Dendritic cell treated with granulocyte-macrophage colony-stimulating factor and Interleukin-4, amounts not matched to agents 40 ng/mL and 50 ng/mL, for 4 days (primary cell): ENCODE measurements around the gene TNS4.

ENCODE experiments used
- H3K27ac Mint-ChIP-seq: one replicate; pipeline ENCODE4 v1.8.0; 2022; ENCODE audit warnings: mild to moderate bottlenecking, mixed read lengths
- H3K27me3 Mint-ChIP-seq: one replicate; pipeline ENCODE4 v1.8.0; 2022; ENCODE audit warnings: mild to moderate bottlenecking, mixed read lengths
- H3K36me3 Mint-ChIP-seq: one replicate; pipeline ENCODE4 v1.8.0; 2022; ENCODE audit warnings: low read depth, mixed read lengths
- H3K4me1 Mint-ChIP-seq: one replicate; pipeline ENCODE4 v1.8.0; 2022; ENCODE audit warnings: low read depth, mixed read lengths
- H3K4me3 Mint-ChIP-seq: one replicate; pipeline ENCODE4 v1.8.0; 2022; ENCODE audit warnings: mild to moderate bottlenecking, moderate library complexity, mixed read lengths
- H3K9me3 Mint-ChIP-seq: one replicate; pipeline ENCODE4 v1.8.0; 2022; ENCODE audit warnings: mixed read lengths
- intact Hi-C: fragments of 100-400 bp; cut with micrococcal nuclease; formaldehyde crosslinking; loops from one replicate; pipeline ENCODE4 v1.15.0; 2022

The TNS4 gene

DNA sequence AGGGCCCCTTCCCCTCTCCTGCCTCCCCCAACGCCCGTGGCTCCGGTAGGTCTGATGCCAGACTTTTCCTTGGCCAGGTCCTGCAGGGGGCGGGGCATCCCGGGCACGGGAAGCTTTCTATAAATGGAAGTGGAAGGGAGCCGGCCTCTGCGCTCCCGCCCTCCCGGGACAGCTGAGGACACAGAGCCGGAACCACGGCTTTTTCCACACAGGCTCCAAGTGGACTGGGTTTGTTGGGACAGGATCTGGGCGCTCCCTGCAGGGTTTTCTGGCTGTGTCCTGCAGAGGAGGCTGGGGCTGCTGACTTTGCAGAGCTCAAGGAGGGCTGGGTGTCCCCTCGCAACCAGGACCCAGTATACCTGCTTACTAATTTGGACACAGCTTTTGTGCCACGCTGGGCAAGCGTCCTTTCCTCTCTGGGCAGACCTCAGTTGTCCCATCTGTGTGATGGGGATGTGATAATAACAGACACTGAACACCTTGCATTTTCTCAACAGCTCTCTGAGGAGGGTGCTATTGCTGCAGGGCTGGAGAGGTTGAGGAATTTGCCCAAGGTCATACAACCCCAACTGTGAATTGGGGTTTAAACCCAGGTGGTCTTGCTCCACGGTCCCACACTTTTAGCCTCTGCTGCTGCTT lies 1.8 kb downstream of the TNS4 start:
- Mint-ChIP-seq H3K4me3 (no peak overlapping the region), H3K9me3 (no peaks in the 10 kb centered on the region), H3K36me3 (no peaks in the 10 kb centered on the region), H3K4me1 (peaks cover 6% of the 10 kb centered on the region), H3K27ac (no peak overlapping the region), H3K27me3 (peaks cover 57% of the 10 kb centered on the region)
- intact Hi-C loops: no loop called here

DNA sequence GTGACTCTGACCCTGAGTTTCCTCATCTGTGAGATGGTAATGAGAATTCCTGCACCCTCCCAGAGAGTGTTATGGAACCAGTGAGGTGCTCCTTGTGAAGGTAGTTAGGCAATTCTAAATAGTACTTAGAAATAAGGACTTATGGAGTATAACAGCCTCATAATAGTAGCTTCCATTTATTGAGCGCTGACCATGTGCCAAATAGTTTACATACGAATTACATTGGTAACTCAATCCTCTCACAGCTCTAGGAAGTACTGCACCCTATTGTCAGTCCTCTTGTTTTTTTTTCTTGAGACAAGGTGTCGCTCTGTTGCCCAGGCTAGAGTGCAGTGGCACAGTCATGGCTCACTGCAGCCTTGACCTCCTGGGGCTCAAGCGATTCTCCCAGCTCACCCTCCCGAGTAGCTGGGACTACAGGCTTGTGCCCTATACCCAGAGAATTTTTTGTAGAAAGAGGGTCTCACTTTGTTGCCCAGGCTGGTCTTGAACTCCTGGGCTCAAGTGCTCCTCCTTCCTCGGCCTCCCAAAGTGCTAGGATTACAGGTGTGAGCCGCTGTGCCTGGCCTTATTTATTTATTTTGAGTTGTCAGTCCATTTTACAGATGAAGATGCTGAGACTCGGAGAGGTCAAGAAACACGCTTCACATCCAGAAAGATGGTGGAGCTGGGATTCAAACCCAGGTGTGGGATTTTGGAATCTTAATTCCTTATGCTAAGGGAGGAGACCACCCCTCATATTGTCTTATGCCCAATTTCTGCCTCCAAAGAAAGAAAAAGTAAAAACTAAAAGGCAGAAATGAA lies 2.9 kb downstream of the TNS4 start:
- Mint-ChIP-seq H3K27ac (no peak overlapping the region), H3K4me1 (peaks cover 6% of the 10 kb centered on the region), H3K36me3 (no peaks in the 10 kb centered on the region), H3K9me3 (no peaks in the 10 kb centered on the region), H3K27me3 (peaks cover 53% of the 10 kb centered on the region), H3K4me3 (no peak overlapping the region)
- intact Hi-C loops: no loop called here

DNA sequence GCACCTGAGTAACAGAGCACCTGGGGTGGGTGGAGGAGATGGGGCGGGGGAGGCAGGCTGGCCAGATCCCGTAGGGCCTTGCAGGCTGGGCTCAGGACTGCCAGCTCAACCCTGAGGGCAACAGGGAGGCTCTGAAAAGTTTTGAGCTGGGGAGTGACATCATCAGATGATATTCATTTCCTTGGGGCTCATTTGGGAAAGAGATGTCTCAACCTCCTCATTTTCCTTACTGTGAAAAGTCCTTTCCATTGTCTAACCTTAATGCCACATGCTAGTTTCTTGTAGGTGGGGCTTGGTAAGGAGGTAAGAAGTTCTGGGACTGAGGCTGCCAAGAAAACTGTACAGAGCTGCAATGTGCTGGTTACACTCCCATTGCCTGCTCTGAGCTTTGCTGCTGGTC lies 3.7 kb downstream of the TNS4 start:
- H3K27me3 Mint-ChIP-seq: peaks cover 53% of the 10 kb centered on the region
- H3K36me3 Mint-ChIP-seq: no peaks in the 10 kb centered on the region
- H3K27ac Mint-ChIP-seq: no peak overlapping the region
- H3K4me1 Mint-ChIP-seq: peaks cover 6% of the 10 kb centered on the region
- intact Hi-C loops: no loop called here
- no peak overlapping the region for H3K4me3 Mint-ChIP-seq
- H3K9me3 Mint-ChIP-seq: no peaks in the 10 kb centered on the region

DNA sequence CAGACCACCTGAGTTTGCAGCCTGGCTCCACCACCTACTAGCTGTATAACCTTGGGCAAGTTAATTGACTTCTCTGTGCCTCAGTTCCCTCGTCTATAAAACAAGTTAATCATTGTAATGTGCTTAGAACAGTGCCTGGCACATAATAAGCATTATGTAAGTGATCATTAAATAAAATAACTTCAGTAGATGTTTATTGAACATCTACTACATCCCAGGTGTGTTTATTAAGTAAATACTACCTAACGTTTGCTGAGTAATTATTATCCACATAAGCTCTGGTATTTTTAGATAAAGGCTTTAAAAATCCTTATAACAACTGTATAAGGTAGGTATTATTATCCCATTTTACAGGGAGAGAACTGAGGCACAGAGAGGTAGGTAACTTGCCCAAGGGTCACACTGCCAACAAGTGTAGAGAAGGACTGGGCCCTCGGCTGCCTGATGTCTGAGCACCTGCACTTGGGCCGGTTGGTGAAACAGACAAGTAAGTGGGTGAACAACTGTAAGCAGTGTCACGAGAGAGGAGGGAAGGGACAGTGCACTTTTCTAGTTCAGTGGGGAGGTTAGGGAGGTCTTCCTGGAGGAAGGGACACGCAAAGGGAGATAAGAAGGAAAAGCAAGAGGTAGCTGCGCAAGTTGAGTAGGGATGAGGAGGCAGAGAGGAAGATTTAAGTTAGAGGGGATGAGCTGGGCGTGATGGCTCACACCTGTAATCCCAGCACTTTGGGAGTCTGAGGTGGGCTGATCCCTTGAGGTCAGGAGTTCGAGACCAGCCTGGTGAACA lies 4.6 kb downstream of the TNS4 start:
- Mint-ChIP-seq H3K4me1 (peaks cover 6% of the 10 kb centered on the region), H3K9me3 (no peaks in the 10 kb centered on the region), H3K36me3 (no peaks in the 10 kb centered on the region), H3K27ac (no peak overlapping the region), H3K4me3 (no peak overlapping the region), H3K27me3 (peaks cover 46% of the 10 kb centered on the region)
- intact Hi-C loops: no loop called here

DNA sequence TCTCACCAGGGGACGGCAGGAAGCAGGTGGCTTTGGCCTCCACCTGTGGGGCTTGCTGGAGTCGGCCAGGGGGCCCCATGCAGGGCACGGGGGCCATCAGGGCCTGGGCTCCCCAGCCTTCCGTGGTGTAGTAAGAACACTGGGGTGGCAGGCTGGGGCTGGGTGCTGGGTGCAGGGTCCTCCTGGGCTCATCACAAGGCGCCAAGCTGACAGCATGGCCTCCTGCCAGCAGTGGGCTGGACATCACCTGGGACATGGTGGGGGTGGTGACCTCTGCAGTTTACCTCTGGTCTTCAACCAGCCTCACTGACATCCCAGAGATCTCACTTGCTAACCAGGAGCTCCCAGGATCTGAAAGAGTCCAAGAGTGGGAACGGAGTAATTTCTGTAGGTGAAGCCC lies 5.3 kb downstream of the TNS4 start:
- intact Hi-C loops: no loop called here
- H3K27ac Mint-ChIP-seq: no peak overlapping the region
- no peaks in the 10 kb centered on the region for H3K36me3 Mint-ChIP-seq
- peaks cover 6% of the 10 kb centered on the region for H3K4me1 Mint-ChIP-seq
- peaks cover 43% of the 10 kb centered on the region for H3K27me3 Mint-ChIP-seq
- H3K9me3 Mint-ChIP-seq: no peaks in the 10 kb centered on the region
- no peak overlapping the region for H3K4me3 Mint-ChIP-seq

DNA sequence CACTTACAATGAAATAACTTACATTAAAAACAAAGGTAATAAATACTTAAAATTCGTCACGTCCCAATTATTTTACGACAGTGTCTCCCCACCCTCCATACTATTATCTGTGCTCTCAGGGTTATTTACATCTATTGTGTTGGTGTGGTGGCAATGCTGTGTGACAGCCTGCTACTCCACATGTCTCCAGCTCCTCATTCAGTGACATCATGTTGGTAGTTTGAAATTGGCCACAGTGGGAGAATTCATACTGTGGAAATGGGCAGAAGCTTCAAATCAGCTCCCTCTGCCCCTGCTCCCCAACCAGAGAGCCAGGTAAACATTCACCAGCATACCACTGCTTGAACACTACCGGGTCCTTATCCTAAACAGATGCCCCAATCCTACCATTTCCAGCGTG lies 6.3 kb downstream of the TNS4 start:
- peaks cover 6% of the 10 kb centered on the region for H3K4me1 Mint-ChIP-seq
- no peaks in the 10 kb centered on the region for H3K9me3 Mint-ChIP-seq
- no peaks in the 10 kb centered on the region for H3K36me3 Mint-ChIP-seq
- peaks cover 43% of the 10 kb centered on the region for H3K27me3 Mint-ChIP-seq
- H3K27ac Mint-ChIP-seq: no peak overlapping the region
- intact Hi-C loops: no loop called here
- no peak overlapping the region for H3K4me3 Mint-ChIP-seq

DNA sequence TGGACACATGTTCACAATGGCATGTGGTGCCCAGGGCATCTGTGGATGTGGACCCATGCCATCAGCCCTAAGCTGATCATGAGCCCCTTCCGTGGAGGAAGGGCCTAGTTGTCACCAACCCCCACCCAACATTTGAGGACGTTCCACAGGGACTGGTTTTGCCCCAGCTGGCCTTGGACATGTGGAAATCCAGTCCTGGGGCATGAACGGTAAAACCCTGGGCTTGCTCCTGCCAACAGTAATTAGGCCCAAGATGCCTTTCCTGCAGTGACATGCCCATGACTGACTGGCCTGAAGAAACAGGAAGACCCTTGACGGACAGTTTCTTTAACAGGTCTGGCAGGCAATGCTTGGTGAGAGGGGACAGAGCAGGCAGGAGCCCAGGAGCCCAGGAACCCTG lies 7.7 kb downstream of the TNS4 start:
- Mint-ChIP-seq H3K36me3 (no peaks in the 10 kb centered on the region), H3K27me3 (peaks cover 31% of the 10 kb centered on the region), H3K27ac (no peak overlapping the region), H3K9me3 (no peaks in the 10 kb centered on the region), H3K4me3 (no peak overlapping the region), H3K4me1 (no peaks in the 10 kb centered on the region)
- intact Hi-C loops: no loop called here

DNA sequence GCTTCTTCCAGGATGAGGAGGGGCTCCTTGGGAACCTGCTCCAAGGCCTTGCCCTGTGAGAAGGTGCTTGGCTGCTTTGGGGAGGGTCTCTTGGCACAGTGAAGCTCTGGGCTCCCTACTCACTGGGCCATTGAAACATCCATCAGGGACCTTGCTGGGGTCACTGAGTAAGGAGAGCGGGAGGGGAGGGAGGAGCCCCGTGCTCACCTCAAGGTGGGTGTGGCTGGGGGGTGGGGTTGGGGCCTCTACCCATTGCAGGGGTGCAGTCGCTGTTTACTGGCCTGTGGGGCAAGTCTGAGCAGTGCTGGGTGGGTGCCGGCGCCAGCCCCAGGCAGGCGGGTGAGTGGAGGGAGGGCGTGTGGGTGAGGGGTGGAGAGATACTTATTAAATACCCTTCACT lies 9.9 kb downstream of the TNS4 start:
- H3K27ac Mint-ChIP-seq: no peak overlapping the region
- intact Hi-C loops: no loop called here
- no peaks in the 10 kb centered on the region for H3K36me3 Mint-ChIP-seq
- H3K4me3 Mint-ChIP-seq: no peak overlapping the region
- peaks cover 26% of the 10 kb centered on the region for H3K27me3 Mint-ChIP-seq
- no peaks in the 10 kb centered on the region for H3K9me3 Mint-ChIP-seq
- peaks cover 8% of the 10 kb centered on the region for H3K4me1 Mint-ChIP-seq

DNA sequence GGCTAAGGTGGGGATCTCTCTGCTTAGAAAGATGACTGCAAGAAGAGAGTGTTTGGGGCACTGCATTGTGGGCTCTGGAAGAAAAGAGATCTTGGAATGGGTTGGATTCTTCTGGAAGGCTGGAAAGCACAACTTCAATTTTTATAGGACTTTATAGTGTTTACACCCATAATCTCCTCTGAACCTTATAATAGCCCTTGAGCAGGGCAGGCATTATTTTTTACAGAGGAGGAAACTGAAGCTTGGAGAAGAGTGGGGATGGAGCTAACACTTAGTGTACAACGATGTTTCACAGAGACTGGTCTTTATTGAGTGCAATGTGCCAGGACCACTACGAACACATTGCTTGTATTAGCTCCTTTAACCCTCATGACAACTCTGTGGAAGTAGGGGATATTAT lies 10.4 kb downstream of the TNS4 start:
- Mint-ChIP-seq H3K4me3 (no peak overlapping the region), H3K27ac (no peak overlapping the region), H3K27me3 (peaks cover 30% of the 10 kb centered on the region), H3K36me3 (no peaks in the 10 kb centered on the region), H3K4me1 (peaks cover 13% of the 10 kb centered on the region), H3K9me3 (no peaks in the 10 kb centered on the region)
- intact Hi-C loops: no loop called here

DNA sequence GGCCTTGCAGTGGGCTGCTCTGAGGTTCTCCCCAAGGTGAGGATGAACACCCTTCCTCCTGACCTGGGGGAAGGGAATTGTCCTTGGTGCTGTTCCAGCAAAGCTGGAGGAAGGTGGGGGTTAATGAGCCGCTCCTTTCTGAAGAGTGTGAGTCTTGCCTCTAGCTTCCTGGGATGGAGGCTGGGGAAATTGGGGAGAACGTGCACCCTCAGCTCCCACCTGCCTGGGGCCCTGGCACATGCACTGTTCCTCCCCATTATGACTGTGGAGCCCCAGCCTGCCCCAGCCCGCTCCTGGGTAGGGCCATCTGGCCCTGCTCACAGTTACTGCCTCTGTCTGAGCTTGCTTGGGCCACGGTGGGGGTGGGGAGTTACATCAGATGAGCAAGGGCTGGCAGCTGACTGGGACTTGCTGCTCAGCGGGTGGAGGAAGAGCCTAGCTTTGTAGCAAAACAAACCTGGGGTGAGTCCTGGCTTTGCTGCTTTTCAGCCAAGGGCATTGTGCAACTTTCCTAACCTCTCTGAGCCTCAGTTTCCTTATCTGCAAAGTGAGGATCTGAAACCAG lies 11.1 kb downstream of the TNS4 start:
- no peak overlapping the region for H3K4me3 Mint-ChIP-seq
- no peaks in the 10 kb centered on the region for H3K36me3 Mint-ChIP-seq
- H3K27ac Mint-ChIP-seq: no peak overlapping the region
- H3K9me3 Mint-ChIP-seq: no peaks in the 10 kb centered on the region
- peaks cover 34% of the 10 kb centered on the region for H3K27me3 Mint-ChIP-seq
- intact Hi-C loops: no loop called here
- peaks cover 14% of the 10 kb centered on the region for H3K4me1 Mint-ChIP-seq

DNA sequence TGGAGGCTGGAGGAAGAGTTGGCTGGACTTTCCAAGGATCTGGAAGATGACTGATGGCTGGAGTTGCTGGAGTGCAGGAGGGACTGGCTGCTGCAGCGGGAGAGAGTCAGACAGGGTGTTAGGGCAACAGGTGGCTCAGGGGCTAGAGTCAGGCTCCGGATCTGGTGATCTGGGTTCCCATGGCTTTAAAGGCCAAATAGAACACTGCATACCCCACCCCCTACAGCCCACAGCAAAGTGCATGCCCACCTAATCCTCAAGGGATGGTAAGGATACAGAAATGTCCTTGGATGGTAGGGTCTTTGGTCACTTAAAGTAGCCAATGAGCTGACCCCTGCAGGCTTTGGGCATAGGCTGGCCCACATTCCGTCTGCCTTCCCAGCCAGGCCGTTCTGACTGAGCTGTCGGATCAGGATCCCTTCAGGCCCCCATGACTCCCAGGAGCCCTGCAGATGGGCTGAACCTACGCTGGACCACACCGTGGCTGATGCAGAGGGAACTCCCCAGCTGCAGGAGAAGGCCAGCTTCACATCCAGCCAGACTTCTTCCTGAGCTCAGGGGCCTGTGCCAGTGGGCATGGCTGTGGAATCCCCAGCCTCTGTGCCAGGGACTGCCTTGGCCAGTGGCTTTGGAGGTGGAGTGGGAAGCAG lies 13.9 kb downstream of the TNS4 start:
- no peak overlapping the region for H3K27ac Mint-ChIP-seq
- no peak overlapping the region for H3K4me3 Mint-ChIP-seq
- no peaks in the 10 kb centered on the region for H3K9me3 Mint-ChIP-seq
- peaks cover 44% of the 10 kb centered on the region for H3K27me3 Mint-ChIP-seq
- no peaks in the 10 kb centered on the region for H3K36me3 Mint-ChIP-seq
- intact Hi-C loops: no loop called here
- peaks cover 23% of the 10 kb centered on the region for H3K4me1 Mint-ChIP-seq

DNA sequence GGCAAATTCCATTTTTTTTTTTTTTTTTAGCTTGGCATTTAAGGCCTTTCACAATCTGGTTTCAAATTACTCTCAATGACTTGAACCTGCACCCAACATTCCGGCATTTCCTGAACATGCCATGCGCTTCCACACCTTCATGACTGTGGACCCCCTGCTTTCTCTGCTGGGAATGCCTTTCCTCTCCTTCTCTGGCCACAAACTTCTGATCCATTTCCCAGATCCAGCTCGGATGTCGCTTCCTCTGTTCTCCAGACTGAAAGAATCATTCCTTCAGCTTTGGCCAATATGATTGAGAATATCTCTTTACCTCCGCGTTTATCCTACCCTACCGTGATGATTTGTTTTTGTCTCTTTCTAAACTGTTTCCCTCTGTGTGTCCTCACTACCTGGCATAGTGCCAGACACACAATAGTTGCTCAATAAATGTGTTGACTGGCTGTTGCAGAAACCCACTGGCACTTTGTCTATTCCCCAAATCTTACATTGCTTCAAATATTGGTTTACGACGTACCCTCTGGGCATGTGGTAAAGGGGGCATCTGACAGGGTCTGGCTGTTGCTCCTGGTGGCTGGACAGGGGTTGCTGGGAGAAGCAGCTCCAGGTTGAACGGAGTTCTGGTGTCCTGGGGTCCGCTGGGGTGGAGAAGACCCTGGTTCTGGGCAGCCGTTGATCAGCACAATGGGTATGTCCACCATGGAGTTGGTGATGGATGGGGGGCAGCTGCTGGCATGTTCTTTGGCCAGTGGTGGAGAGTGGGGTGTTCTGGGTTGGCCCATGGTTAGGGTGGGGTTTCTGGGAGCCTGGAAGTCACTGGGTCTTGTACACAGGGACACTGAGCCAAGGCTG lies 14.7 kb downstream of the TNS4 start:
- H3K9me3 Mint-ChIP-seq: no peaks in the 10 kb centered on the region
- no peak overlapping the region for H3K4me3 Mint-ChIP-seq
- H3K4me1 Mint-ChIP-seq: peaks cover 24% of the 10 kb centered on the region
- peaks cover 44% of the 10 kb centered on the region for H3K27me3 Mint-ChIP-seq
- no peak overlapping the region for H3K27ac Mint-ChIP-seq
- no peaks in the 10 kb centered on the region for H3K36me3 Mint-ChIP-seq
- intact Hi-C loops: no loop called here

DNA sequence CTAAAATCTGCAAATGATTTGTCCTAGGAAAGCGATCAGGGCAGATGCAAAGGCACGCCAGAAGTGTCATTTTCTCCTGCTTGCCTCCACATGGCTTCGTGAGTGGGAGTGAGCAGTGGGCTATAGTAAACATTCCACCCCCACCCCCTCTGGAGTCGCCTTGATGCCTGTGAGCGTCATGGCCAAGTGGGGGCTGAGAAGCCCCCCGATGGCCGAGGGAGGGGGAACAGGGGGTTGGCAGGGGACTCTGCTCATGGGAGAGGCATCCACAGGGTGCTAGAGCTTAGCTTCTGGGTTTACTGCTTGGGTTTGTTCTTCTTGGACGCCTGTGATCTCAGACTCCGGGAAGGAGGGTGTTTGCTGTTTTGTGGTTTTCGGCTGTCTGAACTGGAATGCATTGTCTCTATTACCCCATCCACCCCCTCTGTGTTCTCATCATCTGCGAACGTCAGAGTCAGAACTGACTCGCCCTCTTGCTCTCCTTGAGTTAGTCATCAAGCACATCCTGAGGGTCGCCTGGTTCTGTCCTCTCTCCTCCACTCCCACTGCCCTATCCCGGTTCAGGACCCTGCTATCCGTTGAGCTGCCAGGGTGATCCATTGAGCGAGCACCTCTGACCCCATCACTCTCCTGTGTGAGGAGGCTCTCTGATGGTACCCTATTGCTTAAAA lies 15.4 kb downstream of the TNS4 start:
- Mint-ChIP-seq H3K27ac (no peak overlapping the region), H3K4me1 (peaks cover 29% of the 10 kb centered on the region), H3K4me3 (no peak overlapping the region), H3K36me3 (no peaks in the 10 kb centered on the region), H3K27me3 (peaks cover 46% of the 10 kb centered on the region), H3K9me3 (no peaks in the 10 kb centered on the region)
- intact Hi-C loops: no loop called here
